Endometrial microvascular endothelial cells (primary cell): ENCODE data around the gene SETX. TPM values are rescaled to one million over a fixed set of nuclear protein-coding genes. Genes with fewer than 3 reads are reported as not detected.

Experiments
- in situ Hi-C: cut with HindIII; loops from 2 replicates; pipeline ENCODE4 v1.10.0; 2017; ENCODE audit warnings: low sequenced_read_pairs, low pct_unique_long_range_greater_than_20kb; ENCODE audit errors: inconsistent ontology term
- total RNA-seq: library from RNA; depleted of rRNA; stranded (reverse); fragments of >200 nt; gene quantifications from one replicate; pipeline ENCODE4 v1.2.3, GENCODE V29; 2015; ENCODE audit errors: inconsistent ontology term

SETX gene
- total RNA-seq, 1 donor from 2014 or later, result 25.4 TPM

DNA sequence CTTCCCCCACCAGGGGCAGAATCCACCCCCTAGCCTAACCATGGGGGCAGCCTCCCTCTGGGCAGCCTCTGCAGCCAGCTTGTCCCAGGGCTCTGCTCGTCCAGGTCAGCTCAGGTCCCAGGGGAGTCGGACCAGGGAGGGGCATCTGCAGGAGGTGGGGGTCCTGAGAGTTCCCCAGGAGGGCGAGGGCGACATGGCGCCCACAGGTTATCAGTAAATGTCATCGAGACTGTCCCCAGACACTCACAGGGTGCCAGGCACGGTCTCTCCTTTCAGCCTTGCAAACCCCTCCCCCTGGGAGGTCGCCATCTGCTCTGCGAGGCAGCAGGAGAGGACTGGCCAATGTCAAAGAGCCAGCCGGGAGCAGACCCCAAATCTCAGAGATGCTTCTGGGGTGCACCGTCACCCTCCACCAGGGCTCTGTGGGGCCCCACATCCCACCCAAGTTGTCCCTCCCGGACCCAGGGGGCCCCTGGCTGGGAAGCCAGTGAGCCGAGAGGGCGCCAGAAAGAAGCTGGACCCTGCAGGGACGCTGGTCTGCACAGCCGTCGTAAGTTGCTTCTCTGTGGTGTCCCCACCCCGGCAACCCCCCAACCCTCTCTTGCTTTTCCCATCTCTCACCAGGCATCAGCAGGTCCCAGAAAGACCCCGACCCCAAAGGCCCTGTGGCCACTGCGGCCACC is 123.6 kb downstream of the SETX start:
- in situ Hi-C loops, result no loop called here

DNA sequence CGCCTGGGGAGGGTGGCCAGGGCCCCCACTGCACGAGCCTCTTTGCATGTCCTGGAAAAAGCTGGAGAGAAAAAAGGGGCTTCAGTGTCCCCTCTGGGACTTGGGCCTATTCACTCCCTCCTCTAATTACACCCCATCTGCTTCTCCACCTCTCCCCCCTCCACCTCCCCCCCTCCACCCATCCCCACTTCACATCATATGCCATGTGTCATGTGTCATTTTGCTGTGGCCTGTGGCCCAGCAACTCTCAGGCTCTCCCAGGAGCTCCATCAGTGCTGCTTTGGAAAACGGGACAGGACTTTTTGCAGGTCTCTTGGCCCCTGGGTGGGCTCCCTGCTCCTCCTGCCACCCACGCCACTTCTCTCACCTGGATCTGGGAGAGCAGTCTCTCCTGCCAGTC is 124.2 kb downstream of the SETX start:
- in situ Hi-C loops, result no loop called here

DNA sequence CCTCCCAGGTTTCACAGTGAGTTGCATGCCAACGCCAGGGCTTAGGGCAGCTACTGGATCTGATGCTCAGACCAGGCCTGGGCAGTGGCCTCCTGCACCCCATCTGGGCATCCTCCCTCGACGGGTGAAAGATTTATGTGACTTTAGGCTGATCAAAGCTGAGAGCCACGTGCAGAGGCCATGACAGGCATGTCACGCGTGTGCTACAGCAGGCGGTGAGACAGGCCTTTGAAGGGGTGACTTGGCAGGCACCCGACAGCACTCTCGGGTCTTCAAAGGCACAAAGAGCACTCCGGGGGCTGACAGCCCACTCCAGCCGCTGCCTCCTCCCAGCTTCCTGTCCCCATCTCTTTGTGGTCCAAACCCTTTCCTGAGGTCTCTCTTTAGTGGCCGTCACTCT is 126.7 kb downstream of the SETX start:
- in situ Hi-C loops, result no loop called here

DNA sequence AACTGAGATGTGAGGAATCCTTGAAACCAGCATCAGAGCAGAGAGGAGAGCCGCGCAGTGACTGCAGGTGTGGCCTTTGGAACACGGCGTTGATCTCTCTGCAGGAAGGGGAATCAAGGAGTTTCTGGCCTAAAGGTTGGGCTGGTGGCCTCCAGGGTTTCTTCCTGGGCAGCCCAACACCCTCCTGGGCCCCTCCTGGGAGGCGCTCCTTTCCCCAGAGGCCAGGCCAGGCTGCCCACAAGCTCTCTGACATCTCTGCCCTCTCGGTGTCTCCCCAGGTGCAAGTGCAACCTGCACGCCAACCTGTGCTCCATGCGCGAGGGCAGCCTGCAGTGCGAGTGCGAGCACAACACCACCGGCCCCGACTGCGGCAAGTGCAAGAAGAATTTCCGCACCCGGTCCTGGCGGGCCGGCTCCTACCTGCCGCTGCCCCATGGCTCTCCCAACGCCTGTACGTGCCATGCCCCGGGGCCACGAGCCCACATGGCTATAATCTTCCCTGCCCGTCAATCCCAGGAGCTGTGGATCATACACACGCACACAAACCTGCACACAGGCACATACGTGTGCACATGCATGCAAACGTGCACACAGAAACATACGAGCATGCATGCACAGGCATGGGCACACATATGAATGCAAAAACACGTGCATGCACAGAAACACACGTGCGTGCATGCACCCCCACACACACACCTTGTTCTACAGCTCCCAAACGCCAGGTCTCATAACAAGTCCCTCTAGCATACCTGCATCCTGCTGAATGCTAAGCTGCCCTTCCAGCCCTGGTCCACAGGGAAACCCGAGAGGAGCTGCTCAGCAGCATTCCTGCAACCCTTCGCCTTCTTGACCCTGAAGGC is 128.0 kb downstream of the SETX start:
- in situ Hi-C loops, result no loop called here

DNA sequence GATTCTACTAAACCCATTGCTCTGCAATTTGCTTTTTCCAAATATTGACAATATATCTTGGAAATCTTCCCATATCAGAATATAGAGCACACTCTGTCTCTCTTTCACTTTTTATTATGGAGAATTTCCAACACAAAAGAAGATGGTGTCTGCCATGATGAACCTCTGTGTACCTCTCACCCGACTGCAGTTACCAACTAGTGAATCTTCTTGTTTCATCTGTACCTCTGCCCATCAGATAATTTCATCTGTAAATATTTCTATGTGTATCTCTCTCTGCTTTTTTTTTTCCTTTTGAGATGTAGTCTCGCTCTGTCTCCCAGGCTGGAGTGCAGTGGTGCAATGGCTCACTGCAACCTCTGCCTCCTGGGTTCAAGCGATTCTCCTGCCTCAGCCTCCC is 130.1 kb downstream of the SETX start:
- in situ Hi-C loops, result no loop called here

DNA sequence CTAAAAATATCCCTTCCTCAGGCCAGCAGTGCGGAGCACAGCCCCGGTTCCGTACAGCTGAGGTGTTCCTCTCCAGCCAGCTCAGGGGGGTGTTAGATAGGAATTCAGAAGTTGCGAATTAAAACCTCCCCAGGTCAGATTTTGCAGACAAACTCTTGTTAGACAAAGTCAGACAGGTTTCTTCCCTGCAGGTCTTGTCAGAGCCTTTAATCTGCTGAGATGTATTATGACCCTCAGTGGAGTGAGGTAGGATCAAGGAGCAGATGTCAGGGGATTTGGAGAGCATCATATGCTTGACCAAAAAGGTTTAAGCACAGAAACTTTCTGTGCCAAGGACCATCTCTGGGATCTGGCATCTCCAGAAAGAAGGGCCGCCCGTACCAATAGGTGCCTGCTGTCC is 132.8 kb downstream of the SETX start:
- in situ Hi-C loops, result no loop called here

DNA sequence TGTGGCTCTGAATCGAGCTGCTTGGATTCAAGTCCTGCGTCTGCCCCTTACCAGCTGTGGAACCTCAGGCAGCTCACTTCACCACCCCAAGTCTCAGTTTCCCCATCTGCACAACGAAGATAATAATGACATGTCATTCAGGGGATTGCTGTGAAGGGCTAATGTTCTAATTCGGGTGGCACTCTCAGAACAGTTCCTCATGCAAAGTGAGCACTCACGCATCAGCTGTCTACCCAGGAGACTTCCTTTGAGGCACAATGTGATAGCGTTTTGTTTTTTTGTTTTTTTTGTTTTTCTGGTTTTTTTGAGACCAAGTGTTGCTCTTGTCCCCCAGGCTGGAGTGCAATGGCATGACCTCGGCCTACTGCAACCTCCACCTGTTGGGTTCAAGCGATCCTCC is 136.6 kb downstream of the SETX start:
- in situ Hi-C loops, result no loop called here

DNA sequence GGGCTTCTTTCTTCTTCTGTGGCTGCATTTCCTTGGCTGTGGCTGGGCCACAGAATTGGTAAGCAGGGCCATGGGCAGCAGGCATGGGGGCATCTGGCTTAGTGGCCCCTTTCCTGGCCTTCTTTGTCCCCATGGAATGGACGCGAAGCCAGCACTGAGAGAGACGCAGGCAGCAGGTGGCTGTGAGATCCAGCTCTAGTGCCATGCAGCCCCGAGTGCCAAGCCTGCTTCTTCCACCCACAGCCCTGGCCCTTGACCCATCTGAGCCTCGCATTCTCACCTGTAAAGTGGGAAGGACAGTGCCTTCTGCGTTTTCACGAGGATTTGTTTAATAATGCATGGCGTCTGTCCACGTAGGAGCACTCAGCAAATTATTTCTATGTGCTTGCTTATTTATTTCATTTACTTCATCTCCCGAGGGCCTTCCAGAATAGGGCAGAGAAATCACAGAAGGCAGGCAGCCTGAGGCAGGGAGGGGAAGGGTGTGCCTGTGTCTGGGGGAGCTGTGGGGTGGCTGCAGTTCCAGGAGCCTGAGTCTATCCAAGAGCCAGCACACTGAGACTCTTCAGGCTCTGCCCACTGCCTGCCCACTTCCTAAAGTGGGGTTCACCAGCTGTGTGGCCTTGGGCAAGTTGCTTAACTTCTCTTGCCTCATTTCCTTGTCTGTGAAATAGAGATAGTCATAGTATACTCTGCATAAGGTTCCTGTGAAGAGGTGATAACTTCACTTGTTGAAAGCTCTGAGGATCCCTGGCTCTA is 137.7 kb downstream of the SETX start:
- in situ Hi-C loops, result no loop called here

DNA sequence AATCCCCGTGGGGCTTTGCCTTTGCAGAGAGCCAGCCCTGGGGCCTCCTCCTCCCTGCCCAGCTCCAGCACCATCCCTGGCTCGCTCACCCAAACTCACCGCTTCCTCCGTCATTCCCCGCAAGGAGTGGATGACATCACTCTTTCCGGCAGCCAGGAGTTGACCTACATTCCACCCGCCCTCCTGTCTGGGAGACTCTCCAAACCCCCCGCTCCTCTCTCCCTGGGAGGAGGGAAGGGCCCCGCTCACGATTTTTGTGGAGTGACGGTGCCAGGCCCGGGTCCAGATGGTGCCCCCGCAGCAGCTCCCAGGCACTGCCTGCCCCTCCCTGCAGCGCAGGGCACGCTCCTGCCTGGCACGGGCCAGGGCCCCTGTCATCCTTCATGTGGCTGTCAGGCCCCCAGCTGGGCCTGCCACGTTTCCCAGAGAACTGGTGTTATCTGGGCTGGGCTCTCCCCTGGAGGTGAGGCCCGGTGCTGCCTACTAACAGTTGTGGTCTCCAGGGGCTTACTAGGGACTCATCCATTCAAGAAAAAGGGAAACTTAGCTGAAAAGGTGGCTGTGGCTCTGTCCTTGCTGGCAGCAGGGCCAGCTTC is 140.7 kb downstream of the SETX start:
- in situ Hi-C loops, result no loop called here

DNA sequence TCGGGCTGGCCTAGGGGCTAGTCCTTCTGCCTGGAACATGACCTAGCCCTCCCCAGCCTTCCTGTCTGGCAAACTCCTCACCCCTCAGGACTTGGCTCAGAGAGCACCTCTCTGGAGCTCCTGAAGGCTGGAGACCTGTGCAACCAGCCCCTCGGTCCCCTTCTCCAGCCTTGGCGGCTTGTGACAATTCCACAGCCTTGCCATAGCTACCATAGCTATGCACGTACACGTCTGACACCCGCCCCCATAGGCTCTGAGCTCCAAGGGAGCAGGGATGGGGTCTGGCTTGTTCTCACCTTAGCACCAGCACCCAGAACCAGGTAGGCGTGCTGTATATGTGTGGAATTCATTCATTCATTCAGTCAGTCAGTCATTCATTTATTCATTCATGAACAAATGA is 143.2 kb downstream of the SETX start:
- in situ Hi-C loops, result no loop called here

Other genes with a start within 250 kb of the SETX start
- 0.19 TPM for gene NTNG2, start 192.9 kb downstream of the SETX start, total RNA-seq
- 10.4 TPM for gene TTF1, start 51.9 kb upstream of the SETX start, total RNA-seq
- gene CFAP77, start 55.2 kb upstream of the SETX start, total RNA-seq, result not detected
- not detected for gene BARHL1, start 227.6 kb upstream of the SETX start, total RNA-seq